Lung (tissue), 12 donors: ENCODE results near the gene EGFR. TPM values are rescaled to one million over a fixed set of nuclear protein-coding genes. Genes with fewer than 3 reads are reported as not detected.

Experiments
- ATAC-seq: fragments of 200-7000 bp; cut with Tn5 transposase; one replicate; pipeline ENCODE4 v1.9.1; 2020; ENCODE audit warnings: moderate number of reproducible peaks; ENCODE audit not compliant: insufficient read depth, low FRiP score
- DNase-seq, 3 donors: peaks; one replicate each; pipeline ENCODE4 v3.0.0-alpha.2; 2013 to 2017
- H3K27ac ChIP-seq, 2 donors: one replicate each; pipeline ENCODE4 v1.5.1; 2013; ENCODE audit warnings: mild to moderate bottlenecking in 2 of 2, moderate library complexity in 2 of 2, control low read depth in 1 of 2, inconsistent platforms in 1 of 2, low read depth in 1 of 2, low read length in 1 of 2
- H3K27me3 ChIP-seq, 3 donors: one replicate each; pipeline ENCODE4 v1.5.1; 2013; ENCODE audit warnings: low read length in 2 of 3; ENCODE audit not compliant: control insufficient read depth in 3 of 3, insufficient read depth in 3 of 3
- H3K36me3 ChIP-seq, 4 donors: one replicate each; pipeline ENCODE4 v1.5.1; 2013; ENCODE audit warnings: low read length in 4 of 4, mild to moderate bottlenecking in 1 of 4, moderate library complexity in 1 of 4; ENCODE audit not compliant: control insufficient read depth in 4 of 4, insufficient read depth in 4 of 4
- H3K4me1 ChIP-seq, 5 donors: one replicate each; pipeline ENCODE4 v1.5.1; 2013; ENCODE audit warnings: low read length in 5 of 5, mild to moderate bottlenecking in 2 of 5, moderate library complexity in 1 of 5; ENCODE audit not compliant: control insufficient read depth in 5 of 5, insufficient read depth in 5 of 5
- H3K4me3 ChIP-seq: one replicate; pipeline ENCODE4 v1.5.1; 2013; ENCODE audit warnings: mild to moderate bottlenecking, control low read depth, moderate library complexity
- H3K9ac ChIP-seq, 2 donors: one replicate each; pipeline ENCODE4 v1.5.1; 2013; ENCODE audit warnings: low read length in 2 of 2, control low read depth in 1 of 2; ENCODE audit not compliant: insufficient read depth in 1 of 2
- H3K9me3 ChIP-seq, 4 donors: one replicate each; pipeline ENCODE4 v1.5.1; 2013; ENCODE audit warnings: low read length in 3 of 4, mild to moderate bottlenecking in 1 of 4, moderate library complexity in 1 of 4; ENCODE audit not compliant: control insufficient read depth in 4 of 4, insufficient read depth in 3 of 4
- WGBS, 2 donors: extraction: QIAGEN DNeasy Blood & Tissue Kit; methylation state at CpG; one replicate each; pipeline ENCODE4 v1.1.7; 2013; 5-methylcytosine and 5-hydroxymethylcytosine counted together
- polyA plus RNA-seq, 2 donors: library from polyadenylated mRNA; stranded (reverse); fragments of 200-250 nt; gene quantifications; one replicate each; pipeline ENCODE4 v1.2.1, GENCODE V29; 2013
- total RNA-seq, 2 donors: library from RNA; depleted of rRNA in 1 of 2; stranded (reverse); fragments of >200 nt in 1 of 2; gene quantifications; one replicate each; pipeline ENCODE4 v1.2.1, GENCODE V29; 2014 to 2021
- TF ChIP-seq, protein P1 (sequence below): IDR thresholded peaks from 2 replicates; pipeline ENCODE4 v1.5.1; 2012; ENCODE audit warnings: mild to moderate bottlenecking; ENCODE audit errors: control extremely low read depth, extremely low read depth
- donor health status: control.
- donor health status: control.
- donor health status: Bipolar disorder and iron deficiency.
- donor health status: healthy.
- donor health status: DM: yes; HTN: yes; CAD: no.

The EGFR gene
- total and polyA plus RNA-seq, 4 donors, result 11.6 to 78.7 (median 37.1) TPM

DNA sequence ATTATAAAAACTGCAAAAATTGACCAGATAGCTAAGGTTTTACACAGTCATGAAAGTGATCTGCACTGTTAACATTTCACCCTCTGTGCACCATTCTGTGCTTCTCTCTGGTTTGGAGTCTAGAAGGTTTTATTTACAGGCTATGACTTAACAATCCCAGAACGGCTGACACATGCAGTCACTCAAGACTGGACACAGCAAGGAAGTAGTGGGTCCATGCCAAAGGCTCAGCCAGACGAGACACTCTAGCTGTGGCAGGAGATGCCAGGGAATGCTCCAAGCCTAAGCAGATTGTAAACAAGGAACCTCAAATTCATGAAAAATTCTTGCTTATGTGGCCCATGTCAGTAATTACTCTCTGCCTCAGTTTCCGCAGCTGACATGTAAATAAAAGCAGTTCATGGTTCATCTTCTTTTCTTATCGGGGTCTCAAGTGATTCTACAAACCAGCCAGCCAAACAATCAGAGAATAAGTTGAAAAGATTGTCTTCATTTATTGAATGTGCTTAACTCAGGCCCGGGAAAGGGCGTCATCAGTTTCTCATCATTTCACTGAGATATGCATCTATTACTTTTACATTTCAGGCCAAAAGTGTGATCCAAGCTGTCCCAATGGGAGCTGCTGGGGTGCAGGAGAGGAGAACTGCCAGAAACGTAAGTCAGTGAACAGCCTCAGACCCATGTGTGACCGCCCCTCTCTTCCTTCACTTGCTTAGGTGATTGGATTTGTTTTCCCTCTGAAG lies 132.1 kb downstream of the EGFR start:
- 83 to 90% methylated on average over 8 of the region's 8 CpGs for WGBS, 2 donors
- no peak overlapping the region for H3K4me3 ChIP-seq
- H3K9me3 ChIP-seq, result peaks cover 0 to 5% (median 0%) of the 10 kb centered on the region in 4 donors
- peak overlapping the region in 1 of 2 donors; percentile 32 for H3K9ac ChIP-seq
- no peak overlapping the region for H3K27ac ChIP-seq
- TF ChIP-seq, protein P1, sequence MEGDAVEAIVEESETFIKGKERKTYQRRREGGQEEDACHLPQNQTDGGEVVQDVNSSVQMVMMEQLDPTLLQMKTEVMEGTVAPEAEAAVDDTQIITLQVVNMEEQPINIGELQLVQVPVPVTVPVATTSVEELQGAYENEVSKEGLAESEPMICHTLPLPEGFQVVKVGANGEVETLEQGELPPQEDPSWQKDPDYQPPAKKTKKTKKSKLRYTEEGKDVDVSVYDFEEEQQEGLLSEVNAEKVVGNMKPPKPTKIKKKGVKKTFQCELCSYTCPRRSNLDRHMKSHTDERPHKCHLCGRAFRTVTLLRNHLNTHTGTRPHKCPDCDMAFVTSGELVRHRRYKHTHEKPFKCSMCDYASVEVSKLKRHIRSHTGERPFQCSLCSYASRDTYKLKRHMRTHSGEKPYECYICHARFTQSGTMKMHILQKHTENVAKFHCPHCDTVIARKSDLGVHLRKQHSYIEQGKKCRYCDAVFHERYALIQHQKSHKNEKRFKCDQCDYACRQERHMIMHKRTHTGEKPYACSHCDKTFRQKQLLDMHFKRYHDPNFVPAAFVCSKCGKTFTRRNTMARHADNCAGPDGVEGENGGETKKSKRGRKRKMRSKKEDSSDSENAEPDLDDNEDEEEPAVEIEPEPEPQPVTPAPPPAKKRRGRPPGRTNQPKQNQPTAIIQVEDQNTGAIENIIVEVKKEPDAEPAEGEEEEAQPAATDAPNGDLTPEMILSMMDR, result no peak
- DNase-seq, result peak in 1 of 3 donors; percentile 39
- peaks cover 3 to 46% (median 37%) of the 10 kb centered on the region in 4 donors for H3K36me3 ChIP-seq
- peaks cover 0 to 19% (median 3%) of the 10 kb centered on the region in 5 donors for H3K4me1 ChIP-seq
- ATAC-seq, result no peak
- H3K27me3 ChIP-seq, result no peaks in the 10 kb centered on the region

DNA sequence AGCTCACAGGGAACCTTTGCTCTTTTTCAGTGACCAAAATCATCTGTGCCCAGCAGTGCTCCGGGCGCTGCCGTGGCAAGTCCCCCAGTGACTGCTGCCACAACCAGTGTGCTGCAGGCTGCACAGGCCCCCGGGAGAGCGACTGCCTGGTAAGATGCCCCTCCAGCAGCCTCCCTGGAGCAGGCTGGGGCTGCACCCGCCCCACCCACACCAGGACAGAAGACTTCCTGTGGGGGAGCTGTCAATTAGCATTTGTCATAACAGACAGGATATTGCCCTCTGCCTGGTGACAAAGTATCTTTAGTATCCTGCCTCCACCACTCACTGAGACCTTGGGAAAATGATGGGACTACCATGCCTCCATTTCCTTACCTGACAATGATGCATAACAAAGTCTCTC lies 133.7 kb downstream of the EGFR start:
- H3K9me3 ChIP-seq, result no peaks in the 10 kb centered on the region
- H3K27me3 ChIP-seq, result no peaks in the 10 kb centered on the region
- H3K4me3 ChIP-seq, result no peak overlapping the region
- no peak overlapping the region for H3K27ac ChIP-seq
- H3K9ac ChIP-seq, result no peak overlapping the region
- TF ChIP-seq, protein P1, result no peak
- H3K4me1 ChIP-seq, result peaks cover 0 to 35% (median 3%) of the 10 kb centered on the region in 5 donors
- ATAC-seq (no peak), DNase-seq (no peak)
- 76 to 83% methylated on average over 6 of the region's 6 CpGs for WGBS, 2 donors
- H3K36me3 ChIP-seq, result peaks cover 3 to 41% (median 35%) of the 10 kb centered on the region in 4 donors

DNA sequence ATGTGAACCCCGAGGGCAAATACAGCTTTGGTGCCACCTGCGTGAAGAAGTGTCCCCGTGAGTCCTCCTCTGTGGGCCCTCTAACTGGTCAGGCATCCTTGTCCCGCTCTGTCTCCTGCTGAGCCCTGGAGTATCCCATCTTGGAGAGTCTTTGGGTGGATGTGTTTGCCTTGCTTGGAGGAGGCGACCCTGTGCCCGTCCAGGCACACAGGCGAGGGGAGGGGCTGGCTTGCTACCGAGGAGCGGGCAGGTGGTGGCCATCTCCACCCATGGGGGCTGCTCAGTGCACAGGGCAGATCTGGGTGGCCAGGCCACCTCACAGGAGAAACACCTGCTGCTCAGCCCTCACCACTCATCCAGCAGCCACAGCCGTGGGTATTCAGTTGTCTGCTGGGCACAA lies 135.3 kb downstream of the EGFR start:
- H3K4me3 ChIP-seq, result no peak overlapping the region
- no peaks in the 10 kb centered on the region for H3K9me3 ChIP-seq
- H3K9ac ChIP-seq, result no peak overlapping the region
- H3K27me3 ChIP-seq, result no peaks in the 10 kb centered on the region
- H3K4me1 ChIP-seq, result peaks cover 0 to 41% (median 3%) of the 10 kb centered on the region in 5 donors
- H3K36me3 ChIP-seq, result peaks cover 5 to 45% (median 39%) of the 10 kb centered on the region in 4 donors
- TF ChIP-seq, protein P1, result no peak
- 95 to 96% methylated on average over 10 of the region's 10 CpGs for WGBS, 2 donors
- no peak for DNase-seq
- no peak for ATAC-seq
- H3K27ac ChIP-seq, result no peak overlapping the region
